K562 (cell line): Measurements from ENCODE around the gene PRAC2. TPM values are rescaled to one million over a fixed set of nuclear protein-coding genes. Genes with fewer than 3 reads are reported as not detected.

Experiments used
- ATAC-seq: fragments of 200-7000 bp; cut with Tn5 transposase; 3 replicates; pipeline ENCODE4 v1.9.1; 2020; ENCODE audit warnings: moderate library complexity
- BruUV-seq: library from RNA; stranded (reverse); fragments of 400-500 nt; replicated peaks from 2 replicates; lab custom pipeline; 2021; lab: Mats Ljungman, UMichigan
- CTCF ChIA-PET: fragments of 300-600 bp; formaldehyde crosslinking; extraction: SDS; loops from one replicate; lab custom pipeline; 2021; ENCODE audit warnings: low intra/inter-chr PET ratio; lab: Yijun Ruan, JAX
- POLR2A ChIA-PET: fragments of 300-600, 350-650 bp; sonication (Branson Sonifier 250); formaldehyde crosslinking; extraction: SDS; loops from one replicate; lab custom pipeline; 2021; ENCODE audit warnings: antibody characterized with exemption, inconsistent platforms; lab: Yijun Ruan, JAX
- DNase-seq, 4 experiments: peaks; one replicate each; pipeline versions ENCODE4 v3.0.0 to v3.0.0-alpha.2; 2011 to 2018; ENCODE audit warnings: low spot score in 3 of 4, mixed read lengths in 3 of 4; ENCODE audit errors: extremely low read depth in 1 of 4
- FAIRE-seq: peaks from 2 replicates; lab custom pipeline; 2011; peaks lifted over from hg19 to GRCh38; lab: Jason Lieb, UNC
- H2AFZ ChIP-seq: 2 replicates; pipeline ENCODE4 v1.6.0; 2011; ENCODE audit warnings: low read depth, low read length, control low read depth, inconsistent platforms
- H3K27ac ChIP-seq: fragments of 200-600 bp; 3 replicates; pipeline ENCODE4 v1.8.0; 2011; ENCODE audit warnings: low read depth, mild to moderate bottlenecking, control low read depth, inconsistent platforms, low read length, moderate library complexity, mixed read lengths; ENCODE audit errors: extremely low read depth
- H3K27me3 ChIP-seq, 2 experiments: fragments of 300-600 bp in 1 of 2; 2 replicates in 1 of 2; 3 replicates in 1 of 2; pipeline versions ENCODE4 v1.6.0 to v1.8.0; 2011; ENCODE audit warnings: inconsistent platforms in 2 of 2, low read length in 2 of 2, mild to moderate bottlenecking in 1 of 2, mixed read lengths in 1 of 2, moderate library complexity in 1 of 2; ENCODE audit not compliant: control insufficient read depth in 2 of 2, insufficient read depth in 2 of 2
- H3K36me3 ChIP-seq: fragments of 300-600 bp; 3 replicates; pipeline ENCODE4 v1.8.0; 2011; ENCODE audit warnings: mild to moderate bottlenecking, low read length, inconsistent platforms; ENCODE audit not compliant: control insufficient read depth, insufficient read depth
- H3K4me1 ChIP-seq, 2 experiments: fragments of 200-600 bp in 1 of 2; replicated peaks in 1 of 2; 2 replicates in 1 of 2; 3 replicates in 1 of 2; pipeline versions ENCODE4 v1.5.1 to v1.8.0; 2011; ENCODE audit warnings: inconsistent platforms in 2 of 2, low read length in 2 of 2, mild to moderate bottlenecking in 1 of 2, mixed read lengths in 1 of 2, moderate library complexity in 1 of 2; ENCODE audit not compliant: control insufficient read depth in 2 of 2, insufficient read depth in 2 of 2
- H3K4me2 ChIP-seq: 2 replicates; pipeline ENCODE4 v1.6.1; 2011; ENCODE audit warnings: low read length, control low read depth, inconsistent platforms, mixed read lengths; ENCODE audit not compliant: insufficient read depth
- H3K4me3 ChIP-seq: fragments of 200-600 bp; sonication (generic), shearing (Covaris generic); 2 replicates; pipeline ENCODE4 v1.5.1; 2016; ENCODE audit warnings: control low read depth, inconsistent platforms
- H3K79me2 ChIP-seq: fragments of 200-600 bp; 3 replicates; pipeline ENCODE4 v1.8.0; 2011; ENCODE audit warnings: low read length, inconsistent platforms; ENCODE audit not compliant: control insufficient read depth, insufficient read depth
- H3K9ac ChIP-seq, 2 experiments: 2 replicates each; pipeline versions ENCODE4 v1.6.0 to v1.6.1; 2011; ENCODE audit warnings: low read depth in 2 of 2, low read length in 2 of 2, control low read depth in 1 of 2, inconsistent platforms in 1 of 2, mild to moderate bottlenecking in 1 of 2, mixed read lengths in 1 of 2; ENCODE audit not compliant: insufficient read depth in 1 of 2
- H3K9me1 ChIP-seq: one replicate; pipeline ENCODE4 v1.6.0; 2011; ENCODE audit warnings: inconsistent platforms, mild to moderate bottlenecking, low read length, moderate library complexity; ENCODE audit not compliant: control insufficient read depth, insufficient read depth
- H3K9me3 ChIP-seq: replicated peaks from 2 replicates; pipeline ENCODE4 v1.5.1; 2011; ENCODE audit warnings: low read depth, low read length, inconsistent platforms; ENCODE audit not compliant: control insufficient read depth, insufficient read depth
- H4K20me1 ChIP-seq: replicated peaks from 2 replicates; pipeline ENCODE4 v1.6.1; 2011; ENCODE audit warnings: low read length, inconsistent platforms, mixed read lengths; ENCODE audit not compliant: control insufficient read depth, insufficient read depth
- ARNT ChIP-seq, 2 experiments: fragments of 450-650 bp; IDR thresholded peaks; 2 replicates each; pipeline ENCODE4 v1.6.1; 2016; ENCODE audit warnings: mild to moderate bottlenecking in 1 of 2
- CHAMP1 ChIP-seq: fragments of 450-650 bp; IDR thresholded peaks from 2 replicates; pipeline ENCODE4 v1.6.1; 2016; ENCODE audit warnings: mild to moderate bottlenecking
- KAT7 ChIP-seq: sonication (generic); formaldehyde crosslinking; IDR thresholded peaks from 2 replicates; pipeline ENCODE4 v1.8.0; 2022; ENCODE audit warnings: missing genetic modification reagents, mild to moderate bottlenecking, borderline replicate concordance
- KDM1A ChIP-seq, 2 experiments: fragments of 450-650 bp; IDR thresholded peaks; 2 replicates each; pipeline ENCODE4 v1.6.1; 2016; ENCODE audit warnings: mild to moderate bottlenecking in 2 of 2
- MXD1 ChIP-seq: fragments of 250-450 bp; sonication (Bioruptor Pico); IDR thresholded peaks from 2 replicates; pipeline ENCODE4 v1.8.0; 2021; ENCODE audit warnings: borderline replicate concordance, mild to moderate bottlenecking, moderate library complexity; ENCODE audit not compliant: poor library complexity, severe bottlenecking
- SREBF2 ChIP-seq: sonication (generic); formaldehyde crosslinking; IDR thresholded peaks from 2 replicates; pipeline ENCODE4 v1.4.0; 2020; ENCODE audit warnings: mild to moderate bottlenecking, missing genetic modification reagents
- TAF9B ChIP-seq: fragments of 450-650 bp; IDR thresholded peaks from 2 replicates; pipeline ENCODE4 v1.6.1; 2018; ENCODE audit warnings: mild to moderate bottlenecking; ENCODE audit not compliant: partially characterized antibody
- TFAP4 ChIP-seq: sonication (generic); formaldehyde crosslinking; IDR thresholded peaks from 2 replicates; pipeline ENCODE4 v1.8.0; 2022; ENCODE audit warnings: missing genetic modification reagents, mild to moderate bottlenecking, moderate library complexity, borderline replicate concordance
- ZBTB8A ChIP-seq: fragments of 450-650 bp; IDR thresholded peaks from 2 replicates; pipeline ENCODE4 v1.6.1; 2018; ENCODE audit warnings: mild to moderate bottlenecking, moderate library complexity; ENCODE audit not compliant: partially characterized antibody
- ZFP36 ChIP-seq: fragments of 150-350 bp; IDR thresholded peaks from 2 replicates; pipeline ENCODE4 v1.6.1; 2018; ENCODE audit warnings: low read length, low read depth; ENCODE audit not compliant: partially characterized antibody
- ZFP91 ChIP-seq: sonication (generic); formaldehyde crosslinking; IDR thresholded peaks from 2 replicates; pipeline ENCODE4 v1.8.0; 2022; ENCODE audit warnings: mild to moderate bottlenecking, missing genetic modification reagents
- in situ Hi-C: fragments of 300-500 bp; cut with MboI; formaldehyde crosslinking; loops from 4 replicates; pipeline ENCODE4 v1.15.0; 2018; ENCODE audit warnings: inconsistent platforms, mixed read lengths
- intact Hi-C: fragments of 100-400 bp; cut with micrococcal nuclease; formaldehyde crosslinking; loops from 2 replicates; pipeline ENCODE4 v1.14.2; 2022
- polyA plus RNA-seq, 8 experiments: library from polyadenylated mRNA; depleted of rRNA in 4 of 8; stranded (reverse) in 5 of 8; unstranded in 3 of 8; fragments of >200 nt; fragmentation: Nextera tagmentation in 2 of 8; fragmentation: Illumina TruSeq in 1 of 8; extraction: Ambion mirVana in 2 of 8; extraction: Trizol in 1 of 8; gene quantifications; 2 replicates each; pipeline versions ENCODE4 v1.2.1 to v1.2.3, GENCODE V29; 2011 to 2014; ENCODE audit warnings: inconsistent platforms in 1 of 8, missing spikeins in 1 of 8
- total RNA-seq, 7 experiments: library from RNA; depleted of rRNA in 6 of 7; stranded (reverse); fragments of >200 nt in 6 of 7; fragmentation: Illumina TruSeq in 2 of 7; extraction: Trizol in 2 of 7; gene quantifications; 2 replicates each; pipeline versions ENCODE4 v1.2.1 to v1.2.3, GENCODE V29; 2011 to 2021; ENCODE audit warnings: low replicate concordance in 1 of 7
- TF ChIP-seq, protein P1 (sequence below): fragments of 250-450 bp; sonication (Bioruptor Pico); IDR thresholded peaks from 2 replicates; pipeline ENCODE4 v1.9.0; 2021; ENCODE audit warnings: mild to moderate bottlenecking
- TF ChIP-seq, protein P2 (sequence below), 2 experiments: fragments of 450-650 bp in 1 of 2; IDR thresholded peaks; 2 replicates each; pipeline ENCODE4 v1.6.1; 2011 to 2017; ENCODE audit warnings: low read depth in 2 of 2, antibody characterized with exemption in 1 of 2, borderline replicate concordance in 1 of 2, low read length in 1 of 2, mild to moderate bottlenecking in 1 of 2, mixed read lengths in 1 of 2; ENCODE audit not compliant: control insufficient read depth in 1 of 2

Gene PRAC2
- total and polyA plus RNA-seq, 9 of the 15 experiments (the other 6 are each of a cell fraction or from before 2014, with no cell fraction given), result not detected

- H2AFZ ChIP-seq, result no peak overlapping the region
- no peak overlapping the region for H3K4me2 ChIP-seq
- no TSS peak for BruUV-seq
- ATAC-seq, result no peak
- DNase-seq, result no peak
- H3K36me3 ChIP-seq, result no peaks in the 10 kb centered on the region
- H3K27me3 ChIP-seq, result peaks cover 39 to 64% of the 10 kb centered on the region in 2 experiments
- H3K27ac ChIP-seq, result no peak overlapping the region
- H3K79me2 ChIP-seq, result no peaks in the 10 kb centered on the region
- FAIRE-seq, result no peak
- H3K9me3 ChIP-seq, result no peaks in the 10 kb centered on the region
- POLR2A ChIA-PET, result no interaction called here
- intact Hi-C loops, result no loop called here
- H3K4me1 ChIP-seq, result peaks cover 0 to 4% of the 10 kb centered on the region in 2 experiments; a peak in 3 of 5 replicates
- no peaks in the 10 kb centered on the region for H3K9me1 ChIP-seq
- H3K9ac ChIP-seq, result no peak overlapping the region
- in situ Hi-C loops, result no loop called here
- H4K20me1 ChIP-seq, result peaks cover 5% of the 10 kb centered on the region; the same call in 1 of the 2 replicates
- H3K4me3 ChIP-seq, result no peak overlapping the region
- CTCF ChIA-PET, result no interaction called here
- no peak for TF ChIP-seq KDM1A (IDR thresholded peaks at IDR 0.05)
- no peak for TF ChIP-seq CHAMP1
- TF ChIP-seq, protein P1, sequence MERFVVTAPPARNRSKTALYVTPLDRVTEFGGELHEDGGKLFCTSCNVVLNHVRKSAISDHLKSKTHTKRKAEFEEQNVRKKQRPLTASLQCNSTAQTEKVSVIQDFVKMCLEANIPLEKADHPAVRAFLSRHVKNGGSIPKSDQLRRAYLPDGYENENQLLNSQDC, result no peak
- no peak for TF ChIP-seq KAT7 (CRISPR knock-in tag)
- no peak for TF ChIP-seq TFAP4
- no peak for TF ChIP-seq SREBF2
- no peak for TF ChIP-seq MXD1 (CRISPR knock-in tag)
- TF ChIP-seq, protein P2, sequence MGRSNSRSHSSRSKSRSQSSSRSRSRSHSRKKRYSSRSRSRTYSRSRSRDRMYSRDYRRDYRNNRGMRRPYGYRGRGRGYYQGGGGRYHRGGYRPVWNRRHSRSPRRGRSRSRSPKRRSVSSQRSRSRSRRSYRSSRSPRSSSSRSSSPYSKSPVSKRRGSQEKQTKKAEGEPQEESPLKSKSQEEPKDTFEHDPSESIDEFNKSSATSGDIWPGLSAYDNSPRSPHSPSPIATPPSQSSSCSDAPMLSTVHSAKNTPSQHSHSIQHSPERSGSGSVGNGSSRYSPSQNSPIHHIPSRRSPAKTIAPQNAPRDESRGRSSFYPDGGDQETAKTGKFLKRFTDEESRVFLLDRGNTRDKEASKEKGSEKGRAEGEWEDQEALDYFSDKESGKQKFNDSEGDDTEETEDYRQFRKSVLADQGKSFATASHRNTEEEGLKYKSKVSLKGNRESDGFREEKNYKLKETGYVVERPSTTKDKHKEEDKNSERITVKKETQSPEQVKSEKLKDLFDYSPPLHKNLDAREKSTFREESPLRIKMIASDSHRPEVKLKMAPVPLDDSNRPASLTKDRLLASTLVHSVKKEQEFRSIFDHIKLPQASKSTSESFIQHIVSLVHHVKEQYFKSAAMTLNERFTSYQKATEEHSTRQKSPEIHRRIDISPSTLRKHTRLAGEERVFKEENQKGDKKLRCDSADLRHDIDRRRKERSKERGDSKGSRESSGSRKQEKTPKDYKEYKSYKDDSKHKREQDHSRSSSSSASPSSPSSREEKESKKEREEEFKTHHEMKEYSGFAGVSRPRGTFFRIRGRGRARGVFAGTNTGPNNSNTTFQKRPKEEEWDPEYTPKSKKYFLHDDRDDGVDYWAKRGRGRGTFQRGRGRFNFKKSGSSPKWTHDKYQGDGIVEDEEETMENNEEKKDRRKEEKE (IDR thresholded peaks at IDR 0.05; ENCODE audit: borderline replicate concordance in 1 of 2, control insufficient read depth in 1 of 2, low read depth in 2 of 2, low read length in 1 of 2), result no peak
- no peak for TF ChIP-seq ARNT (IDR thresholded peaks at IDR 0.05)
- no peak for TF ChIP-seq ZBTB8A
- TF ChIP-seq TAF9B, result no peak
- no peak for TF ChIP-seq ZFP36
- no peak for TF ChIP-seq ZFP91 (CRISPR knock-in tag)
These were observed 17.6 kb downstream of the PRAC2 start for GRCh38 chr17:48740537-48740936.
